GM23338 (cell line): ENCODE results near the gene LRP4.
A peak's percentile ranks its signal among the peaks of the same experiment; 100 is the strongest.

ENCODE experiments used
- CTCF ChIP-seq, 2 experiments: fragments of 200-600 bp in 1 of 2; sonication (generic) in 1 of 2; conservative IDR thresholded peaks; 2 replicates each; pipeline versions ENCODE4 v1.5.1 to v1.6.1; 2016 to 2017; ENCODE audit warnings: antibody characterized with exemption in 2 of 2, low read depth in 2 of 2, mild to moderate bottlenecking in 2 of 2, moderate library complexity in 1 of 2
- EZH2 ChIP-seq: fragments of 200-600 bp; sonication (generic); IDR thresholded peaks from one replicate; pipeline ENCODE4 v1.8.0; 2017; ENCODE audit warnings: antibody characterized with exemption, mild to moderate bottlenecking, low read depth; ENCODE audit not compliant: unreplicated experiment
- EZH2phosphoT487 ChIP-seq: fragments of 200-600 bp; sonication (generic); IDR thresholded peaks from one replicate; pipeline ENCODE4 v1.8.1; 2018; ENCODE audit warnings: antibody characterized with exemption; ENCODE audit not compliant: unreplicated experiment
- JUNB ChIP-seq: IDR thresholded peaks from one replicate; pipeline ENCODE4 v1.6.1; 2016; ENCODE audit warnings: antibody characterized with exemption; ENCODE audit not compliant: unreplicated experiment
- NANOG ChIP-seq: IDR thresholded peaks from 2 replicates; pipeline ENCODE4 v1.6.1; 2016; ENCODE audit warnings: antibody characterized with exemption, borderline replicate concordance
- POLR2AphosphoS5 ChIP-seq: IDR thresholded peaks from 2 replicates; pipeline ENCODE4 v1.6.1; 2016; ENCODE audit warnings: antibody characterized with exemption, low read depth
- REST ChIP-seq: IDR thresholded peaks from one replicate; pipeline ENCODE4 v1.6.1; 2018; ENCODE audit warnings: antibody characterized with exemption; ENCODE audit not compliant: unreplicated experiment
- ZNF114 ChIP-seq: fragments of 250-450 bp; sonication (Bioruptor Pico); IDR thresholded peaks from 2 replicates; pipeline ENCODE4 v1.5.0; 2020; ENCODE audit warnings: mild to moderate bottlenecking, moderate library complexity

GRCh38 chr11:46936138-46937110, 18.1 kb upstream of the LRP4 start, which contains the start of gene CSTPP1:
- TF ChIP-seq REST, result no peak
- no peak; a peak in 1 of 4 replicates for TF ChIP-seq CTCF (conservative IDR thresholded peaks at IDR 0.05; ENCODE audit: low read depth in 2 of 2)
- TF ChIP-seq EZH2phosphoT487, result no peak
- no peak for TF ChIP-seq EZH2
- peak; percentile 35; the same call in 1 of the 2 replicates for TF ChIP-seq POLR2AphosphoS5
- TF ChIP-seq JUNB, result no peak
- no peak for TF ChIP-seq NANOG
- no peak for TF ChIP-seq ZNF114 (CRISPR knock-in tag)
